H1 (cell line): ENCODE measurements around the gene ST6GALNAC4. TPM values are rescaled to one million over a fixed set of nuclear protein-coding genes. Genes with fewer than 3 reads are reported as not detected.

ENCODE experiments used
- CTCF ChIA-PET: fragments of 300-600 bp; sonication (Branson Sonifier 250); formaldehyde crosslinking; loops from one replicate; lab custom pipeline; 2021; ENCODE audit not compliant: partially characterized antibody; lab: Charles Lee
- POLR2A ChIA-PET: fragments of 300-600 bp; sonication (Branson Sonifier 250); formaldehyde crosslinking; loops from one replicate; lab custom pipeline; 2021; ENCODE audit warnings: inconsistent platforms; ENCODE audit not compliant: partially characterized antibody; lab: Charles Lee
- DNase-seq, 2 experiments: peaks; one replicate each; pipeline versions ENCODE4 v3.0.0 to v3.0.0-alpha.2; 2010 to 2022; ENCODE audit warnings: low spot score in 2 of 2, low read depth in 1 of 2, mixed read lengths in 1 of 2
- FAIRE-seq: peaks from 2 replicates; lab custom pipeline; 2011; peaks lifted over from hg19 to GRCh38; lab: Jason Lieb, UNC
- H2AFZ ChIP-seq: 2 replicates; pipeline ENCODE4 v1.8.1; 2012; ENCODE audit warnings: low read length, inconsistent platforms
- H2AK5ac ChIP-seq: 2 replicates; pipeline ENCODE4 v1.6.1; 2013; ENCODE audit warnings: low read depth, low read length
- H2BK120ac ChIP-seq: replicated peaks from 2 replicates; pipeline ENCODE3; 2013; ENCODE audit warnings: low read depth, low read length, inconsistent platforms
- H2BK12ac ChIP-seq: 2 replicates; pipeline ENCODE4 v1.6.1; 2013; ENCODE audit warnings: low read depth, low read length
- H2BK15ac ChIP-seq: 2 replicates; pipeline ENCODE4 v1.6.1; 2013; ENCODE audit warnings: low read length
- H2BK20ac ChIP-seq: 2 replicates; pipeline ENCODE4 v1.6.1; 2013; ENCODE audit warnings: low read length
- H2BK5ac ChIP-seq: 2 replicates; pipeline ENCODE4 v1.6.1; 2013; ENCODE audit warnings: low read depth, low read length
- H3K14ac ChIP-seq: 2 replicates; pipeline ENCODE4 v1.6.1; 2013; ENCODE audit warnings: inconsistent platforms; ENCODE audit not compliant: insufficient read length
- H3K18ac ChIP-seq: 2 replicates; pipeline ENCODE4 v1.6.1; 2013; ENCODE audit warnings: low read length; ENCODE audit errors: extremely low read depth
- H3K23ac ChIP-seq: 2 replicates; pipeline ENCODE4 v1.6.1; 2013; ENCODE audit warnings: inconsistent platforms; ENCODE audit not compliant: insufficient read length
- H3K23me2 ChIP-seq: 2 replicates; pipeline ENCODE4 v1.6.1; 2013; ENCODE audit warnings: low read depth, low read length
- H3K27ac ChIP-seq: 2 replicates; pipeline ENCODE4 v1.6.1; 2011; ENCODE audit warnings: low read depth, low read length, inconsistent platforms
- H3K27me3 ChIP-seq, 4 experiments: replicated peaks in 1 of 4; 1 replicate in 1 of 4; 2 replicates in 3 of 4; pipeline versions ENCODE4 v1.6.1 to v1.8.1; 2011 to 2013; ENCODE audit warnings: low read length in 3 of 4, mild to moderate bottlenecking in 3 of 4, inconsistent platforms in 2 of 4, mixed read lengths in 2 of 4, moderate library complexity in 1 of 4; ENCODE audit not compliant: control insufficient read depth in 3 of 4, insufficient read depth in 3 of 4; ENCODE audit errors: extremely low read depth in 1 of 4
- H3K36me3 ChIP-seq, 4 experiments: 2 replicates each; pipeline versions ENCODE4 v1.6.1 to v1.8.1; 2011 to 2013; ENCODE audit warnings: mild to moderate bottlenecking in 4 of 4, low read length in 3 of 4, moderate library complexity in 2 of 4, control low read depth in 1 of 4, inconsistent platforms in 1 of 4; ENCODE audit not compliant: insufficient read depth in 4 of 4, control insufficient read depth in 2 of 4
- H3K4ac ChIP-seq: replicated peaks from 2 replicates; pipeline ENCODE3; 2013; ENCODE audit warnings: low read length, low read depth, mixed read lengths, inconsistent platforms; ENCODE audit not compliant: insufficient read length
- H3K4me1 ChIP-seq, 4 experiments: replicated peaks in 1 of 4; 1 replicate in 1 of 4; 2 replicates in 3 of 4; pipeline versions ENCODE4 v1.6.1 to v1.8.1; 2011 to 2013; ENCODE audit warnings: low read length in 3 of 4, inconsistent platforms in 2 of 4, mixed read lengths in 1 of 4; ENCODE audit not compliant: insufficient read depth in 4 of 4, control insufficient read depth in 3 of 4
- H3K4me2 ChIP-seq, 2 experiments: 2 replicates each; pipeline versions ENCODE4 v1.6.1 to v1.8.1; 2011 to 2013; ENCODE audit warnings: low read depth in 2 of 2, low read length in 2 of 2, control low read depth in 1 of 2, inconsistent platforms in 1 of 2, mild to moderate bottlenecking in 1 of 2; ENCODE audit not compliant: insufficient read depth in 1 of 2
- H3K4me3 ChIP-seq, 4 experiments: fragments of 200-600, 300-600 bp in 1 of 4; sonication (generic), shearing (Covaris generic), sonication (Bioruptor Twin) in 1 of 4; 2 replicates each; pipeline versions ENCODE4 v1.5.1 to v1.8.1; 2011 to 2016; ENCODE audit warnings: low read length in 4 of 4, low read depth in 3 of 4, control low read depth in 2 of 4, inconsistent platforms in 2 of 4, mild to moderate bottlenecking in 2 of 4, mixed read lengths in 1 of 4, moderate library complexity in 1 of 4; ENCODE audit not compliant: insufficient read depth in 2 of 4; ENCODE audit errors: extremely low read depth in 1 of 4
- H3K56ac ChIP-seq: replicated peaks from 2 replicates; pipeline ENCODE3; 2013; ENCODE audit warnings: low read depth, mild to moderate bottlenecking, mixed read lengths, low read length, inconsistent platforms; ENCODE audit not compliant: insufficient read length
- H3K79me1 ChIP-seq: 2 replicates; pipeline ENCODE4 v1.6.1; 2013; ENCODE audit warnings: low read depth, low read length, control low read depth
- H3K79me2 ChIP-seq, 2 experiments: 2 replicates each; pipeline versions ENCODE4 v1.6.1 to v1.8.1; 2012 to 2013; ENCODE audit warnings: low read length in 2 of 2, mild to moderate bottlenecking in 2 of 2, inconsistent platforms in 1 of 2; ENCODE audit not compliant: insufficient read depth in 2 of 2, control insufficient read depth in 1 of 2
- H3K9ac ChIP-seq, 4 experiments: replicated peaks in 1 of 4; 1 replicate in 1 of 4; 2 replicates in 3 of 4; pipeline versions ENCODE4 v1.6.1 to v1.8.1; 2011 to 2013; ENCODE audit warnings: low read depth in 3 of 4, low read length in 3 of 4, control low read depth in 2 of 4, mild to moderate bottlenecking in 2 of 4, moderate library complexity in 2 of 4, inconsistent platforms in 1 of 4; ENCODE audit errors: extremely low read depth in 1 of 4
- H3K9me3 ChIP-seq, 2 experiments: 2 replicates each; pipeline versions ENCODE4 v1.6.1 to v1.8.1; 2012 to 2013; ENCODE audit warnings: mild to moderate bottlenecking in 2 of 2, moderate library complexity in 2 of 2, control low read depth in 1 of 2, inconsistent platforms in 1 of 2, low read depth in 1 of 2, low read length in 1 of 2, mixed read lengths in 1 of 2; ENCODE audit not compliant: insufficient read depth in 2 of 2
- H4K20me1 ChIP-seq, 2 experiments: replicated peaks in 1 of 2; 2 replicates each; pipeline versions ENCODE3 to v1.8.1; 2011 to 2013; ENCODE audit warnings: inconsistent platforms in 2 of 2, low read length in 2 of 2, mild to moderate bottlenecking in 1 of 2; ENCODE audit not compliant: insufficient read depth in 2 of 2, control insufficient read depth in 1 of 2
- H4K5ac ChIP-seq: 2 replicates; pipeline ENCODE4 v1.6.1; 2013; ENCODE audit warnings: low read length, low read depth, mixed read lengths, inconsistent platforms; ENCODE audit not compliant: insufficient read length
- H4K8ac ChIP-seq: 2 replicates; pipeline ENCODE4 v1.8.0; 2013; ENCODE audit warnings: mild to moderate bottlenecking, moderate library complexity, low read length, inconsistent platforms; ENCODE audit not compliant: insufficient read depth; ENCODE audit errors: extremely low read depth
- H4K91ac ChIP-seq: replicated peaks from 2 replicates; pipeline ENCODE3; 2013; ENCODE audit warnings: low read length, mixed read lengths, inconsistent platforms; ENCODE audit not compliant: insufficient read length
- CEBPB ChIP-seq: IDR thresholded peaks from 2 replicates; pipeline ENCODE4 v1.6.1; 2012; ENCODE audit warnings: low read depth, low read length
- CTBP2 ChIP-seq: IDR thresholded peaks from 2 replicates; pipeline ENCODE4 v1.7.0; 2011; ENCODE audit warnings: borderline replicate concordance, mild to moderate bottlenecking, moderate library complexity, mixed read lengths, low read length; ENCODE audit not compliant: insufficient read depth, insufficient read length
- EZH2 ChIP-seq: fragments of 200-600 bp; sonication (generic); IDR thresholded peaks from 2 replicates; pipeline ENCODE4 v1.7.1; 2012; ENCODE audit warnings: low read depth, mild to moderate bottlenecking, moderate library complexity, low read length, inconsistent platforms; ENCODE audit not compliant: severe bottlenecking
- KDM5A ChIP-seq: fragments of 200-600 bp; IDR thresholded peaks from 2 replicates; pipeline ENCODE4 v1.7.1; 2012; ENCODE audit warnings: mild to moderate bottlenecking, low read length, inconsistent platforms, mixed read lengths
- NANOG ChIP-seq: IDR thresholded peaks from 2 replicates; pipeline ENCODE4 v1.6.1; 2011; ENCODE audit warnings: low read length, low read depth, mild to moderate bottlenecking, inconsistent platforms; ENCODE audit not compliant: insufficient read depth, poor library complexity, severe bottlenecking
- NRF1 ChIP-seq: IDR thresholded peaks from 2 replicates; pipeline ENCODE4 v1.6.1; 2011; ENCODE audit warnings: mild to moderate bottlenecking, low read depth, low read length, improper control_type of control experiment
- POLR2AphosphoS5 ChIP-seq: IDR thresholded peaks from 2 replicates; pipeline ENCODE4 v1.6.1; 2011; ENCODE audit warnings: low read depth, low read length
- POU5F1 ChIP-seq: IDR thresholded peaks from 2 replicates; pipeline ENCODE4 v1.6.1; 2011; ENCODE audit warnings: low read depth, mild to moderate bottlenecking, low read length, moderate library complexity
- RNF2 ChIP-seq: fragments of 200-900, 300-1000 bp; sonication (generic); IDR thresholded peaks from 2 replicates; pipeline ENCODE4 v1.7.1; 2016; ENCODE audit warnings: borderline replicate concordance, low read depth, mild to moderate bottlenecking, antibody characterized with exemption, low read length; ENCODE audit not compliant: poor library complexity, severe bottlenecking; ENCODE audit errors: missing control alignments
- TEAD4 ChIP-seq: IDR thresholded peaks from 2 replicates; pipeline ENCODE4 v1.6.1; 2012; ENCODE audit warnings: low read depth, low read length, inconsistent platforms, mixed read lengths
- WGBS, 2 experiments: shearing (Covaris generic) in 1 of 2; methylation state at CpG; one replicate each; pipeline versions ENCODE4 v1.1.6 to v1.1.7; 2013 to 2015; ENCODE audit warnings: low lambda C conversion rate in 2 of 2, mixed read lengths in 2 of 2, inconsistent platforms in 1 of 2, low coverage in 1 of 2, missing lambda C conversion rate in 1 of 2; ENCODE audit not compliant: insufficient replicate concordance in 2 of 2, insufficient coverage in 1 of 2, insufficient read length in 1 of 2; ENCODE audit errors: extremely low coverage in 1 of 2, missing lambda C conversion rate in 1 of 2; 5-methylcytosine and 5-hydroxymethylcytosine counted together
- polyA plus RNA-seq, 7 experiments: library from polyadenylated mRNA; depleted of rRNA in 3 of 7; stranded (reverse) in 5 of 7; unstranded in 2 of 7; fragments of >200 nt in 5 of 7; fragments of 200-250 nt in 2 of 7; gene quantifications; 1 replicate in 5 of 7; 2 replicates in 1 of 7; 4 replicates in 1 of 7; pipeline versions ENCODE4 v1.2.1 to v1.2.3, GENCODE V29; 2011 to 2013; ENCODE audit warnings: missing spikeins in 2 of 7, mixed read lengths in 2 of 7
- total RNA-seq: library from RNA; stranded (reverse); fragmentation: NEBNext Ultra II Directional; extraction: Animal tissue kit (Norgen Biotek cat#: 25700); gene quantifications from 2 replicates; pipeline ENCODE4 v1.2.1, GENCODE V29; 2021

Gene ST6GALNAC4
- total and polyA plus RNA-seq, 2 of the 8 experiments (the other 6 are each of a cell fraction or from before 2014, with no cell fraction given), result 21.8 to 34.1 TPM

GRCh38 chr9:127865645-127866464 lies 51.0 kb downstream of the ST6GALNAC4 start:
- Histone ChIP-seq H3K23me2 (peaks cover 4% of the 10 kb centered on the region; the same call in 1 of the 2 replicates), H3K79me1 (no peaks in the 10 kb centered on the region; the same call in 1 of the 2 replicates), H2BK12ac (peak overlapping the region; percentile 77; the same call in 1 of the 2 replicates), H3K36me3 (no peaks in the 10 kb centered on the region), H3K4me3 (no peak overlapping the region), H2BK5ac (peak overlapping the region; percentile 75; the same call in 1 of the 2 replicates), H3K9ac (peak overlapping the region in 1 of 4 experiments; percentile 39; a peak in 2 of 7 replicates), H2AK5ac (peak overlapping the region; percentile 95), H3K56ac (no peak overlapping the region), H2BK120ac (no peak overlapping the region), H4K91ac (peak overlapping the region; percentile 88), H4K8ac (no peak overlapping the region), H3K4ac (no peak overlapping the region), H4K5ac (no peak overlapping the region), H2BK20ac (peak overlapping the region; percentile 43; the same call in 1 of the 2 replicates), H3K4me2 (no peak overlapping the region), H3K27ac (no peak overlapping the region), H4K20me1 (peaks cover 0 to 5% of the 10 kb centered on the region in 2 experiments), H2AFZ (no peak overlapping the region), H3K4me1 (peaks cover 0 to 8% (median 2%) of the 10 kb centered on the region in 4 experiments; a peak in 1 of 7 replicates), H3K14ac (no peak overlapping the region), H3K9me3 (no peaks in the 10 kb centered on the region), H3K23ac (no peak overlapping the region), H3K27me3 (no peaks in the 10 kb centered on the region; a peak in 1 of 7 replicates), H2BK15ac (peak overlapping the region; percentile 98; the same call in 1 of the 2 replicates), H3K18ac (no peak overlapping the region), H3K79me2 (no peaks in the 10 kb centered on the region)
- no peak for FAIRE-seq
- ChIA-PET POLR2A (interaction anchor here (0.6 to 3.5 kb wide), 4 partner anchors 8 to 415 kb away, joined by 3 to 15 read pairs (median 4); partner anchors contain the start of genes ENG, LRSAM1 and RPL12), CTCF (interaction anchor here (0.6 to 9.2 kb wide), 11 partner anchors 8 to 287 kb away, joined by 3 to 114 read pairs (median 5); no protein-coding TSS in a partner anchor)
- no peak for DNase-seq
- WGBS, 2 experiments, result 86 to 100% methylated on average over 2 to 19 of the region's 19 CpGs
- TF ChIP-seq CEBPB (no peak), CTBP2 (no peak), KDM5A (no peak), NANOG (no peak), NRF1 (no peak), POLR2AphosphoS5 (no peak), EZH2 (no peak), RNF2 (no peak), TEAD4 (no peak), POU5F1 (no peak)
